AG09319 (cell line): ENCODE measurements around the gene ITPKB.

Experiments used
- DNase-seq: peaks from one replicate; pipeline ENCODE4 v3.0.0-alpha.2; 2010; ENCODE audit warnings: low read depth; ENCODE audit errors: extremely low read depth
- TF ChIP-seq, protein P1 (sequence below): IDR thresholded peaks from 2 replicates; pipeline ENCODE4 v1.5.1; 2011; ENCODE audit warnings: low read depth, mild to moderate bottlenecking, inconsistent platforms, low read length, moderate library complexity

ITPKB gene

DNA sequence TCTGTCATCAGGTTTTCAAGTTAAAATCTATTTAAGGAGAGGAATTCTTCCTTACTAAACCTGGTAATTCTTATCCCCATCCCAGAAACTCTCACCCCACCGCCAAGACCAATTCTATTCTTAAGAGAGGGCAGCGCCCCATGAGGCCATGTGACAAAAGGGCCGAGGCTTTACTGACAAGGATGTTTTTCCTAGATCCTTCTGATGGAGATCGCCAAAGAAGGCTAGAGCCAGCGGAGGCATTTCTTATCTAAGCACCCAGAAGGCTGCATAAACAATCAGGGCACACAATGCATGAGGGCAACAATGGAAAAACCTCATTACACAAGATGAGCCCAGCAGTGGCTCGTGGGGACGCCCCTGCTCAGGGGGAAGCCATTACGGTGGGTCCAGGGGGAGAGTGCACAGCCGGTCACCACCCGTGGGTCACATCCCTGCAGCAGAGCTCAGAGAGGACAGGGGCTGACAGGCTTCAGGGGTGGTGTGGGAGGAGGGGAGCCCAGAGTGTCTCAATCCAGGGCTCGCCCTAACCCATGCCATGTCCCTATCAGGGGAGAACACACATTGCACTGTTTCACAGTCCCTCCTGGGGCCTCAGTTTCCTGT lies 88.7 kb downstream of the ITPKB start:
- DNase-seq: no peak
- TF ChIP-seq, protein P1, sequence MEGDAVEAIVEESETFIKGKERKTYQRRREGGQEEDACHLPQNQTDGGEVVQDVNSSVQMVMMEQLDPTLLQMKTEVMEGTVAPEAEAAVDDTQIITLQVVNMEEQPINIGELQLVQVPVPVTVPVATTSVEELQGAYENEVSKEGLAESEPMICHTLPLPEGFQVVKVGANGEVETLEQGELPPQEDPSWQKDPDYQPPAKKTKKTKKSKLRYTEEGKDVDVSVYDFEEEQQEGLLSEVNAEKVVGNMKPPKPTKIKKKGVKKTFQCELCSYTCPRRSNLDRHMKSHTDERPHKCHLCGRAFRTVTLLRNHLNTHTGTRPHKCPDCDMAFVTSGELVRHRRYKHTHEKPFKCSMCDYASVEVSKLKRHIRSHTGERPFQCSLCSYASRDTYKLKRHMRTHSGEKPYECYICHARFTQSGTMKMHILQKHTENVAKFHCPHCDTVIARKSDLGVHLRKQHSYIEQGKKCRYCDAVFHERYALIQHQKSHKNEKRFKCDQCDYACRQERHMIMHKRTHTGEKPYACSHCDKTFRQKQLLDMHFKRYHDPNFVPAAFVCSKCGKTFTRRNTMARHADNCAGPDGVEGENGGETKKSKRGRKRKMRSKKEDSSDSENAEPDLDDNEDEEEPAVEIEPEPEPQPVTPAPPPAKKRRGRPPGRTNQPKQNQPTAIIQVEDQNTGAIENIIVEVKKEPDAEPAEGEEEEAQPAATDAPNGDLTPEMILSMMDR: no peak

DNA sequence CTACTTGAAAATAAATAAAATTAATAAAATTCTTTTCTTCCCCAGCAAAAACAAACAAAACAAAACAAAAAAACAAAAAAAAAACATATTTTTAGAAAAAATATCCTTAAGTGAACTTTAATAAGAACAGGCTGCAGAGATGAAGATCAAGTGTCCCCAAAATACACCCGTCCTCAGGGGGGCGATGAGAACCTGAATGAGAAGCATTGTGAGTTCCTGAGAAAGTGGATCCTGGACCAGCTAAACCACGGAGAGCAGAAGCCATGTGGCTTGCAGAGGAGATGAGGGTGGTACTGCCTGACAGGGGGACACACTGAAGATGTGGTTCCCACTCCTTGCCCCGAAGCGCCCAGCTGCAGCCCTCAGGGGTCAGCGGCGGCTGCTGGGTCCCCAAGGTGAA lies 89.3 kb downstream of the ITPKB start:
- TF ChIP-seq, protein P1: peak; percentile 31
- DNase-seq: no peak

DNA sequence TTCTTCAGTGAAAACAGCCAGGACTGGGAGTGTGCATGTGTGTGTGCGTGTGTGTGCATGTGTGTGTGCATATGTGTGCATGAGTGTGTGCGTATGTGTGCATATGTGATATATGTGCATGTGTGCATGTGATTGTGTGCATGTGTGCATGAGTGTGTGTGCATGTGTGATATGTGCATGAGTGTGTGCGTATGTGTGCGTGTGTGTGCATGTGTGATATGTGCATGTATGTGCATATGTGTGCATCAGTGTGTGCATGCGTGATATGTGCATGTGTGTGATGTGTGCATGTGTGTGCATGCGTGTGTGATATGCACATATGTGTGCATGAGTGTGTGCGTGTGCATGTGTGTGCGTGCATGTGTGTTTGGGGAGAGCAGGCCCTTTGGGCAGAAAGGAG lies 89.8 kb downstream of the ITPKB start:
- DNase-seq: no peak
- TF ChIP-seq, protein P1: no peak

DNA sequence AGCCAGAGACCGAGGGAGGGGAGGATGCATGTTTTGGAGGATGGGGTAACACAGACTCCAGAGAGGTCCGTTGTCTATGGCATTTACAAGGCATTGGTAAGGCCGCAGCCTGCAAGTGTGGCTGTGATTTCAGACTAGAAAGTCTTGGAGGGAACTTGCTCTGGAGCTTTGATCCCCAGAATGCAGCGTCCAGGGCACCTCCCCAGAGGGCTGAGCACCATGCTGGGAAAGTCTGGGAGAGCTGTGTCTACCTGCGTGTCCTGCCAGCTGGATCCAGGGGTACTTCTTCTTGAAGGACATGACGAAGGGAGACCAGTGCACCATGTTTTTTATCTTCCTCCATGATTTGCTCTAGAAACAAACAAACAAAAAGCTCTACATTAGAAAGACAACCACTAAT lies 90.7 kb downstream of the ITPKB start:
- TF ChIP-seq, protein P1: no peak
- no peak for DNase-seq

DNA sequence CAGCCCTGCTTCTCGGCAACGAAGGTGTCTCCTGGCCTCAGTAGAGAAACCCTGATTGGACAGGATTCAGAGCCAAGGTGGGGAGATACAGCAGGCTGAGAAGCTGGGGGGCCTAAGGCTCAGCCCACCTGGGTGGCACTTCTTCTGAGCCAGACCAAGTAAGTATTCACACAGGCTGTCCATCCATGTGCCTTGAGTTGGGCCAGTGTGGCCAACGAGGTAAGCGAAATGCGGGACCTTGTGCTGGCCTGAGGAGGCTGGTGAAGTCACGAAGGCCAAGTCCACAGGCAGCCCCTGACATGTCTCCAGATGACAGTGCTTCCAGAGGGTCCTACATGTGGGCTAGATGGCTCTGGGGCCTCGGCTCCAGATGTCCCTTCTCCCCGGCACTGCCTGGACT lies 91.4 kb downstream of the ITPKB start:
- TF ChIP-seq, protein P1: no peak
- no peak for DNase-seq

DNA sequence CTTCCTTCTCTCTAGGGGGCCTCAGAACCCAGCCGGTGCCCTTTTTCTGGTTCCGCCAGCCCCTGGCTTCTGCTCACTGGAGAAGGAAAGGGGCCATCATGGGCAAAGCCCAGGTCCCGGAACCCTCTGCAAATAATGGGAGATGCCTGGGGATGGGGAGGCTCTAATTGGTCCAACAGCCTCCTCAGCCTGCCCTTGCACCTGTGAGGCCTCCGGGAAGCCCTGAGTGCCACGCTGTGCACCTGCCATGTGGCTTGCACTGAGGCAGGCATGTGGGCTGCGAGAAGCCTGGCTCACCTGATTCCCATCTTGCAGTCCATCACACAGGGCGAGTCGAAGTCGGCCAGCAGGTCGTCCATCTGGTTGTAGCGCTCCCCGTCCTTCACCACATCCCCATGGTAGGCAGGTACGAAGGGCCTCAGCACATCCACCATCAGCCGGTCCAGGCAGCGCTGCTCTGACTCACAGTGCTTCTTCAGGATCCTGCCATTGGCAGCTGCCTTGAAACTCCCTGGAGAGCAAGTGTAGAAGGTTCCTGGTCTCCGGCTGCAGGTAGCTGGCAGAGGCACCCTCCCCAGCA lies 92.1 kb downstream of the ITPKB start:
- TF ChIP-seq, protein P1: no peak

DNA sequence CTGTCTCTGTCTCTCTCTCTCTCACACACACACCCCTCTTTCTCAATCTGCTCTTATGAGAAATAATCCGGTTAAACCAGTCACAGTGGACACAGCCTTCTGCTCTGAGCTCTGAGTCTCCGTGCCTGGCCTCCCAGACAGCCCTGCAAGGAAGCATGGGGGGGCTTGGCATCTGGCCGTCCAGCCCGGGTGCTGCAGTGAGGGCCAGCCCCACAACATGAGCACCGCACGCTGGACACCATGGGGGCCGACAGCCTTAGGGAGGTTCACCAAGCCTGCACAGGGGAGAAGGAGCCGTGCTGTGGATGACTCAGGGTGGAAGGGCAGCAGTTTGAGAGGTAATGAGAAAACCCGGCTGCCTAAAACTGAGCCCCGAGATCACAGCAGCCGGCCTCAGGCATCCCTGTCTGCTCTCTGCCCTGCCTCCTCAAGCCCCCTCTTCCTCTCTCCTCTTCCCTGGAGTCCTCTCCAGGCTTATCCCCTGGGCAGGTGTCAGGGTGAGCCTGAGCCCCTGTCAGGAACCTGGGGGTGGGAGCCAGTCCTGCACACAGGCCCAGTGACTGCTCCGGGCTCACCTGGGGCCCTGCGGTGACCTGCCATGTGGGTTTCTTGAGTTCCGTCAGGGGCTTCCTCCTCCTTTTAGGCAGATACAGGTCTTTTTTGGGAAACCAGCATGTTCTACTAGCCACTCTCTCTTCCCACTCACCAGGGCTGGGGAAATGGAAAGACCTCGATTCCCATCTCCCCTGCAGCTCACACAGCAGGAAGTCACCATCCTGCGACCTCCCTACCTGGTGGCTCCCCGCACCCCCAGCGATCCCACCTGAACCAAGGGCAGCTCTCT lies 92.8 kb downstream of the ITPKB start:
- no peak for DNase-seq
- TF ChIP-seq, protein P1: no peak

More for the DNA sequence above, 92.1 kb downstream of the ITPKB start:
- DNase-seq: no peak
